ENCODE data around the gene NFATC2.
A peak's percentile ranks its signal among the peaks of the same experiment; 100 is the strongest.

The NFATC2 gene

GRCh38 chr20:51563486-51564332 is 21.2 kb upstream of the NFATC2 start:
- no peak overlapping the region; the same call in 1 of the 2 replicates for H3K4me3 ChIP-seq (ENCODE audit: low read depth, low read length)
- TF ChIP-seq CTCF (IDR thresholded peaks at IDR 0.05; ENCODE audit: insufficient read depth, low read length, missing control alignments), result no peak
- POLR2A ChIA-PET, result interaction anchor here (0.8 to 1.7 kb wide), 2 partner anchors 9 to 10 kb away, joined by 4 to 5 read pairs; no protein-coding TSS in a partner anchor
- CTCF ChIA-PET, result interaction anchor here (0.7 to 1.9 kb wide), 9 partner anchors 11 to 256 kb away, joined by 3 to 5 read pairs (median 3); no protein-coding TSS in a partner anchor
- no peak for DNase-seq (ENCODE audit: low read depth, low spot score)

GRCh38 chr20:51563174-51563485 is 20.6 kb upstream of the NFATC2 start:
- peak overlapping the region; percentile 69 for H3K4me3 ChIP-seq (ENCODE audit: low read depth, low read length)
- CTCF ChIA-PET, result interaction anchor here (0.7 to 1.7 kb wide), 7 partner anchors 19 to 256 kb away, joined by 3 to 7 read pairs (median 3); no protein-coding TSS in a partner anchor
- POLR2A ChIA-PET, result interaction anchor here (1.7 kb wide), 1 partner anchor 10 kb away, joined by 5 read pairs; no protein-coding TSS in a partner anchor
- DNase-seq (ENCODE audit: low read depth, low spot score), result no peak
- TF ChIP-seq CTCF (IDR thresholded peaks at IDR 0.05; ENCODE audit: insufficient read depth, low read length, missing control alignments), result no peak

- peak overlapping the region; percentile 69 for H3K4me3 ChIP-seq (ENCODE audit: low read depth, low read length)
- DNase-seq (ENCODE audit: low read depth, low spot score), result peak; percentile 67
- CTCF ChIA-PET, result interaction anchor here (0.7 to 1.7 kb wide), 8 partner anchors 8 to 255 kb away, joined by 3 to 7 read pairs (median 3); no protein-coding TSS in a partner anchor
- POLR2A ChIA-PET, result interaction anchor here (1.7 kb wide), 1 partner anchor 11 kb away, joined by 5 read pairs; no protein-coding TSS in a partner anchor
- TF ChIP-seq CTCF (IDR thresholded peaks at IDR 0.05; ENCODE audit: insufficient read depth, low read length, missing control alignments), result peak; percentile 30
Observed at GRCh38 chr20:51562332-51563173, 20.0 kb upstream of the NFATC2 start.

GRCh38 chr20:51562027-51562331 is 19.5 kb upstream of the NFATC2 start:
- ChIA-PET CTCF (interaction anchor here (1.4 to 1.5 kb wide), 2 partner anchors 8 to 175 kb away, joined by 3 to 7 read pairs; no protein-coding TSS in a partner anchor), POLR2A (no interaction called here)
- H3K4me3 ChIP-seq (ENCODE audit: low read depth, low read length), result peak overlapping the region; percentile 69
- TF ChIP-seq CTCF (IDR thresholded peaks at IDR 0.05; ENCODE audit: insufficient read depth, low read length, missing control alignments), result no peak
- DNase-seq (ENCODE audit: low read depth, low spot score), result no peak

- TF ChIP-seq CTCF (IDR thresholded peaks at IDR 0.05; ENCODE audit: insufficient read depth, low read length, missing control alignments), result no peak
- no peak for DNase-seq (ENCODE audit: low read depth, low spot score)
- ChIA-PET POLR2A (no interaction called here), CTCF (interaction anchor here (1.1 kb wide), 1 partner anchor 34 kb away, joined by 4 read pairs; no protein-coding TSS in a partner anchor)
- H3K4me3 ChIP-seq (ENCODE audit: low read depth, low read length), result peak overlapping the region; percentile 69
Observed at GRCh38 chr20:51560550-51561307, 18.2 kb upstream of the NFATC2 start.
